Activated effector memory CD4-positive, alpha-beta T cell treated with Interleukin-2 at 50 U/mL for 16 hours (primary cell): ENCODE results near the gene CD200.
A peak's percentile ranks its signal among the peaks of the same experiment; 100 is the strongest.

Source experiments
- DNase-seq: peaks from one replicate; pipeline ENCODE4 v3.0.0-alpha.2; 2020

Gene CD200

GRCh38 chr3:112333002-112333380, at the start of gene CD200:
Gene CD200 (plus strand): TSS chr3:112333156. CDS start chr3:112333213, 57 bp downstream.
- DNase-seq: peak; percentile 22

DNA sequence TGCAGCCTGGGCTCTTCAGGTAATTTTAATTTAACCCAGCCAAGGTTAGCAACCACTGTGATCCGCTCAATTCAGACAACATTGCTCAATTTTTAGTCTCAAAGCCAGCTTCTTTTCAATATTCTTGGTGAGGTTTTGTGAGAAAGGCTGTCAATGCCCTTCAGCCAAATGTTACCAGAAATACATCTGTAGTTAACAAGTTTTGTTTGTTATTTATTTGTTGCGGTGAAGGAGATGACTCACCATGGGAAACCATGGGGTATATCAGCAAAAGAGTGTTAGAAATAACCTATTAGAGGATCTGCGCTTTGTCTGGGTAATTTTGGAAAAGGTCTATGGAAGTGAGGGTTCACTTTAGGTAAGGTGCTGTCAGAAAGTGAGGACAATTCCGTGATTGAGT, 43.9 kb upstream of the CD200 start:
- no peak for DNase-seq

DNA sequence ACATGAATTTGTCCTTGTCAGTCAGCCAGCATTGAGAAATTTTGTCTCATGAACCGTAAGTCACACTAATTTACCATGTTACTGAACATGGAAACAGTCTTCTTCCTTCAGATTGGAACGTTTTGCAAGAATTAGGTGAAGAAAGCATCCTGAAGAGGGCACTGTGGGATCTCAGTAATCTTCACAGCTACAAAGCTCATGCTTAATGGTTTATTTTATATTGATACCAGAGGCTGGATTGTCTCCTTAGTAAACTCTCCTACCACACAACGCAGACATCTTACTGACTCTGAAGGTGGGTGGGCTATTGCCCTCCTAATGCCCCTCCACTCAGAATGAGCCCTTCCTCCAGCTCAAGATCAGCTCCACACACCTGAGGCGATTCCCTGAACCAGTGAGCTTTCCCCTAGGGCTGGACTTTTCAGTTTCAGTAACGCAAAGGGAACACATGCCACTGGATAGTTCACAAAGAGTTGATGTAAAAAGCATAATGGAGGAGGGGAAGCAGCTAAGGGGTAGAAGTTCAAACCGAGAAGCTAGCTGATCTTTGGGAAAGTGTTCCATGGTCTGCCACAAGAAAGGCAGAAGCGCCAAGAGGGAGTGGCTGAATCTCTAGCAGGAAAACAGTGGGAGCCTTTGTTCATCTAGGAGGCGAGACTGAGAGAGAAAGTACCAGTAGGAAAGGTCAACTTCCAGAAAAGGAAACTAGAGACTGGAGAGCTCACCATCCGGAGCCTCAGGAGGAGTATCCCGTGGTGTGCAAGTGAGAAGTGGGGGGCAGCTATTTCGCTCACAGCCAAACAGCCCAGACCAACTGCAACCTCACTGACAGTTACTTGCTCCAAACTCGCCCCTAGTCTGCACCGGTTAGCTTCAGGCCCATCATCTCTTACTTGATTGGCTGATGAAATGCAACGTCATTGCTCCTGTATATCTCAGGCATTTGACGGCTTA, 39.3 kb upstream of the CD200 start, which contains the start of gene SLC9C1:
Gene SLC9C1 (minus strand): TSS at position 849 of the 954 bp plus-strand sequence. CDS start 7,425 bp downstream, outside the sequence.
- no peak for DNase-seq

DNA sequence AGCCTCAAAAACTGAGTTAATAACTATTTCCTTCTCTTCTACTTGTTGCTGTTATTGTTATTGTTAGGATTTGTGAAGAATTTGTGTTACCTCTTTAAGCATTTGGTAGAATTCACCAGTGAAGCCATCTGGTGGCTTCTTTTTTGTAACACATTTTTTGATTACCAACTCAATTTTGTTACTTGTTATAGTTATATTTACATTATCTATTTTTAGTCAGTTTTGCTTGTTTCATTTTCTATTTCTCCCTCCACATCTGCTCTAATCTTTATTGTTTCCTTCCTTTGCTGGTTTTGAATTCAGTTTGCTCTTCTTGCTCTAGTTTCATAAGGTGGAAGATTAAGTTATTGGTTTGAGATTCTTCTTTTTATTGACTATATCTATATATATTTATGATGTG, 35.2 kb upstream of the CD200 start:
- DNase-seq: no peak

GRCh38 chr3:112298781-112299180, 34.2 kb upstream of the CD200 start:
- DNase-seq: no peak

DNA sequence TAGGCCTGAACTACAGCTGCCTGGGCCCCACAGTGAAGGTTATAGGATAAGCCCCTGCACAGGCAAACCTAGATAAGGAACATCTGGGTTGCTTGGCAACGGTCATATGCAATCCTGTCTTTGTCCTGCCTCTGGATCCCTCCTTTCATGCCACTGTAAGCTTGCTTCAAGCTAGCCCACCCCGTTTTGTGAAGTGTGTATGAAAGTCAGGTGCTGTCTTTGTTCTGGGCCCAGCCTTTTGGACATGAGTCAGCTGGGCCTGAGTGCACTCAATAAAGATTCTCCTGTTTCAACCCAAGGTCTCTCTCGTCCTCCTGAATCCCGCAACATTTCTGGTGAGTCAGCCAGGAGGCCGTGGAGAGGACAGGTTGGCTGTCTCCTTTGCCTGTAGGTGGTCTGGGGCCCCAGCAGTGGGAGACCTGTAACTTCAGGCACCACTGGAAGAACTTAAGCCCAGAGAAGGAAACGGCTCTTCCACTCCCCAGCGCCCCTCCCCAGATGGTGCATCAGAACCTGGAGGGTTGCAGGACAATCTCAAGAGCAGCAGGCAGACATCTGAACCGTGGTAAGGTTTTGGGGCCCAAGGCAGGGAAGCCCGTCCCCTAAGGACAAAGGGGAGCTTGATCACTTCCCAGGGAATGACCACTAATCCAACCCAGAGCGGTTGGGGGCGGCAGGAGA, 30.7 kb upstream of the CD200 start:
- DNase-seq: no peak

DNA sequence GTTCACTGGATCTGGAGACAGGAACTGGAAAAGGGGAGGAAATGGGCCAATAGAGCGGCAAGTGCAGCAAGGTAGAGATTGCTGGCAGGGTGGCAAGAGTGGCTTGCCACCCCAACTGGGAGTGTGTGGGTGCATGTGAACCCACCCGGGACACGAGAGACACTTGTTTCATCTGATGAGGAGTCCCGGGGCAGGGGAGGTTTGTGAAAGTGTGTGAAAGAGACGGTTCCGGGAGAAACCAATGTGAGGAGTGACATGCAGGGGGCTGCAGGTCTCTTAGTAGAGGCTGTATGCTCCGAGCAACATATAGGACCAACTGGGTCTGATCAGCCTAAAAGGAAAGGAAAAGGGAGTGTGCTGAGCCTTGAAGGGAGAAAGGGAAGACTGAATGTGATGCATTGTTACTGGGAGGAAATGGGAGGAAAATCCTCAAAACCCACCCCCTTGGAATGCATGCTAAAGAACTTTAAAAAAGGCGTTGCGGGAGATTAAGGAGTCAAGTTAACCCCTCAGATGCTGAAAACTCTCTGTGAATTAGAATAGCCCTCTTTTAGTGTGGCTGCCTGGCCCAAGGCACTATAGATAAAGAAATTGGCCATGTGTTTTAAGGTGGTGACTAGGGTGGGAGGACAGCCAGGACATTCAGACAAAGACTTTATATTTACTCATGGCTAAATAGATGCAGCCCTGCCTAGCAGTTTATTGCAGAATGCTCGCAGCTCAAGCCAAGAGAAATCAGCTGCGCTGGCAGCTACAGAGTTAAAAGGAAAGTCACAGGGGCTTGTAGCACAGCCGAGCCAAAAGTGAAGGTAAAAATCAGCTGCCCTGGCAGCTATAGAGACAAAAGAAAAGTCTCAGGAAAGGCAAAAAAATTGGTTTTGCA, 29.8 kb upstream of the CD200 start:
- no peak for DNase-seq

DNA sequence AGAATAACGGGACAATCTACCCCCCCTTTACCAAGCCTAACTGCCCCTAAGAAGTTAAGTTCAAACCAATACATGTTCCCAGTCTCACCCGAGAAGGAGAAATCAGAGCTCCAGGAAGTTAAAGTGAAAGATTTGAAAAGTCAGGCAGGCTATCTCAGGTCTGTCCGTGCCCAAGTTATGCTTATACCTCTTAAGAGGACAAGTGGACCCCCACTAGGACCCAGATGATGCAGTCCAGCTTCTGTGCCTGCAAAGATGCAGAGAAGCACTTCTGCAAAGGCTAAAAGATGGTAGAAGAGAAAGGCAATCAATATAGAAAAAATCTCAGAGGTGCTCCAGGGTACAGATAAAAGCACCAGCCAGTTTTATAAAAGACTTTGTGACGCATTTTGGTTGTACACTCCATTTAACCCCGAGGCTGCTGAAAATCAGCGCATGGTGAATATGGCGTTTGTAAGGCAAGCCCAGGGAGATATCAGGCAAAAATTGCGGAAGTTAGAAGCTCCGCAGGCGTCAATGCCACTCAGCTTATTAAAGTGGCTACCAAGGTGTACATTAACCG, 29.1 kb upstream of the CD200 start:
- DNase-seq: no peak

- DNase-seq: no peak
Measured at GRCh38 chr3:112304611-112305010, 28.3 kb upstream of the CD200 start.

GRCh38 chr3:112306825-112307224, 26.1 kb upstream of the CD200 start:
- DNase-seq: no peak

GRCh38 chr3:112307557-112307956, 25.4 kb upstream of the CD200 start:
- DNase-seq: no peak

DNA sequence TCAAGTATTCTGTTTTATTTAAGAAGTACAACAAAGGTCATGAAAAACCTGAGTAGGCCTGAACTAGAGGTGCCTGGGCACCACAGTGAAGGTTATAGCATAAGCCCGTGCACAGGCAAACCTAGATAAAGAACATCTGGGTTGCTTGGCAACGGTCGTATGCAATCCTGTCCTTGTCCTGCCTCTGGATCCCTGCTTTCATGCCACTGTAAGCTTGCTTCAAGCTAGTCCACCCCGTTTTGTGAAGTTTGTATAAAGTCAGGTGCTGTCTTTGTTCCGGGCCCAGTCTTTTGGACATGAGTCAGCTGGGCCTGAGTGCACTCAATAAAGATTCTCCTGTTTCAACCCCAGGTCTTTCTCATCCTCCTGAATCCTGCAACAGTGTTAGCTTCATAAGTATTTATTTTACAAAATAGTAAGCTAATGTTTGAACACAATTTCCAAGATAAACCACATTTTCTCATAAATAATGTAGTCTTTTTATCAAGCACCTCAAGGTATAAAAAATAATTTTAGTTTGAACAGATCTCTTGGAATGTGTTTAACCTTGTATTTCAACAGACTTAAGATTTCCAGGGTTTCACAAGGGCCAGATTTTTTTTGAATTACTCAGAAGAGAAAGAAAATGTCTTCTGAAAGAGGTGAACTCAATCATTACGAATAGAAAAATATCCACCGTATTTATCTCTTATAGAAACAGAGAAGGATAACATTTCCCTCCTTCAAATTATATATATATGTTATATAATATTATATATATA, 24.6 kb upstream of the CD200 start:
- no peak for DNase-seq

DNA sequence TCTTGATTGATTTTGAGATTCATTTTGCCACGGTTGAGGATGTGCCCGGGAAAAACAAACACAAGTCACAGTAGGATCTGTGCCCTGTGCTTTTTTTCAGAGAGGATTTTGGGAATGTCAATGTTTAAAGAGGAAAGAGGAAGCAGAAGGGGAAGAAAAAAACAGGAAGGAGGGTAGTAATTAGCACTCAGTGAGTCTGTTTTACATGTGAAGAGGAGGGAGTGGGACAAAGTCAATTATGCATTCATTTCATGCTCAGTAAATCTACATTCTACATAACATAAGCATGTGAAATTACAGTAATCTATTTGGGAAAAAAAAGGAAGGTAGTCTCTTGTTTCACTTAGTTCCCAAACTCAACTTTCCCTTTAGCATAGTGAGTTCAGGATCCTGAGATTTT, 18.3 kb upstream of the CD200 start:
- no peak for DNase-seq

DNA sequence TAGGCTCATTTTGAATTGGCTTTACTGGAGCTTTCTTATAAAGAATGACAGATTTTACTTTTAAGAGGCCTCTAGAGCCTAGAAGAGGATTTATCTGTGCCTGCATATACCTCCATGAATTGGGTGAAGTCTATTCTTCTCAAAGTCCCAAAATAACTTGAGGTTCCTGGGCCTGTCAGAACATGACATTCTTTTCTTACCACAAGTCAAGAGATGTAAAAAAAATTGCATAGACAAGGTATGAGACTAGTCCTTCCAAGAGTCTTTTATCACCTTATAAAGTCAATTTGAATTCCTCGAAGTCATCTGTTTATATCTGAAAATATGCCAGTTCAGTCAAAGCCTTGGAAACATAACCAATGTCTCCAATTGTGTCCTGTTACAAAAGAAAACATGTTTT, 17.2 kb upstream of the CD200 start:
- DNase-seq: no peak

DNA sequence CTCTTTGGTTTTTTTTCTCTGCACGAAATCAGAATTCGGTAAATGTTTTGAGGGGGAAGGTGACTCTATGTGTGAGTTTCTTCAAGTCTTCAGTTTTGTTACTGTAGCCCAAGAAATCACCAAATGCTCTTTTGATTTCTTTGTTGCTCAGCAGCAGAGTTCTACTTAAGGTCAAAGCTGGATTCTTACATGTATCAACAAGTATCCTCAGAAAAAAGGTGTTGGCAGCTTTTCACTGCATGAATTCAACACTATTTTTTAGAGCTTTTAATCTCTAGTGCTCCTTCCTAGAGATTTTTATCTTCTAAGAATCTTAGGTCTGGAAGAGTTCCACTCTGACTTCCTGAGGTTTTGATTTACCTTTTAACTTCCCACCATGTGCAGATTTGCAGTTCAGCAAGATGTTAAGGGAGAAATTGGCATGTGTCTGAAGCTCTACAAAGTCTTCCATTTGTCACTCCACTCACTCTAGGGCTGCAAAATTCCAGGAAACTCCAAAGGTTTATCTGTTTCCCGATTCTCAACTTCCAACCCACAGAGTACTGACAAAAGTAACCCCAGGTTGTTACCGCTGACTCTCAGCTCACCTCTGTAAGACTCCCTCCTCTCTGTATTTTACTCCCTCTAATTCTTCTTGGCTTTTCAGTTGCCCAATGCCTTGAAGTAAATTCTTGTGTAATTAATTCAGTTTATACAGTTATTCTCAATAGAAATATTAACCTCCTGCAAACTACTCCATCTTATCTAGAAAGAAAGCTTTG, 13.3 kb upstream of the CD200 start:
- no peak for DNase-seq

DNA sequence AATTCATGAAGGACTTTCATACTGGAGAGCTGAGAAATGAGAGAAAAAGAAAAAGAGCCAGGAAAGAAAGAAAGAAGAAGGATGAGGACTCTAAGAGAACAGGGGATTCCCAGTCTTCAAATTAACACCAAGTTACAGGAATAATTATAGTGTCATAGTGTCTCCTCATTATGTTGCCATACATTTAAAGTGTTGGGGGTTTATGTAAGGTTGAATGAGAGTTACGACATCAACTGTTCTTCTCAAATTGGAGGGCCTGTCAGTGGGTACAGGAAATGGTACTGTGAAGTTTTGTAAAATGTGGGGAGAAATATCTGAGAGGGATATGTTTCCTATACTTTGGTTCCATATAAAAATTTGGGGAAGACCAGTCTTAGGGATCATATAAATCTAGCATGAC, 12.3 kb upstream of the CD200 start:
- no peak for DNase-seq

- no peak for DNase-seq
Measured at GRCh38 chr3:112321867-112322652, 10.9 kb upstream of the CD200 start.

DNA sequence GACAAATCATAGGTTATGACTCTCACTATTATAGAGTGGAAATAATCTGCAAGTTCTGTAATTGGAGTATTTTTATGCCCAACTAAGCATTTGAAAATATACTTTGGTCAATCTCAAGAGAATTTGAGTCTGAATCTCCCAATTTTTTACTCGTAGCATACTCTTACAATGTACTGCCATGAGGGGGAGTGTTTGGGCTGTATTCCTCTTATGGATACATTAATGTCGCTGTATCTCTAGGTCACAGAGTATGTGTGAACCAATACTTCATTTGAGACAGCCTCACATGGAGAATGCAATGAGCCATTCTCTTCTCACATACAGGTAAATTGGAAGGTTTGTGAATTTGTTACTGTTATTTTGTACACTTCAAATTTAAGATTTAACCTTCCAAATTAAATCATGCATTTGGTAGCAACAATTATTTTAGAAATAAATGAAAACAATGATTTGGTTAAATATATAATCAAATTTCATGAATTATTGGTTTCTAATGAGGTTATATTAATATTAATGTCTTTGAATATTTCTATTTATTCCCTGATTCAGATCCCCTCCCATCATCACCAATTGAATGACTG, 5.5 kb upstream of the CD200 start:
- DNase-seq: no peak

GRCh38 chr3:112331851-112332250, 1.1 kb upstream of the CD200 start:
- DNase-seq: no peak
